Neutrophil (primary cell): ENCODE measurements around the gene CPA3.

Experiments used
- H3K27ac ChIP-seq: fragments of 200-600 bp; sonication (generic); 2 replicates; pipeline ENCODE4 v1.5.1; 2016; ENCODE audit warnings: mild to moderate bottlenecking, moderate library complexity
- H3K27me3 ChIP-seq: fragments of 200-600 bp; sonication (generic); 2 replicates; pipeline ENCODE4 v1.6.0; 2016; ENCODE audit warnings: mild to moderate bottlenecking
- H3K36me3 ChIP-seq: fragments of 200-600 bp; sonication (generic); 2 replicates; pipeline ENCODE4 v1.5.1; 2017
- H3K4me1 ChIP-seq, 2 experiments: fragments of 200-600 bp in 1 of 2; sonication (generic) in 1 of 2; 1 replicate in 1 of 2; 2 replicates in 1 of 2; pipeline versions ENCODE4 v1.5.1 to v1.6.1; 2013 to 2016; ENCODE audit warnings: low read depth in 1 of 2, low read length in 1 of 2, mild to moderate bottlenecking in 1 of 2, moderate library complexity in 1 of 2; ENCODE audit not compliant: control insufficient read depth in 1 of 2, insufficient read depth in 1 of 2
- H3K4me3 ChIP-seq, 2 experiments: fragments of 200-600 bp in 1 of 2; sonication (generic) in 1 of 2; 1 replicate in 1 of 2; 2 replicates in 1 of 2; pipeline ENCODE4 v1.5.1; 2013 to 2016; ENCODE audit warnings: low read depth in 1 of 2, low read length in 1 of 2, mild to moderate bottlenecking in 1 of 2, moderate library complexity in 1 of 2
- H3K9me3 ChIP-seq: fragments of 200-600 bp; sonication (generic); 2 replicates; pipeline ENCODE4 v1.5.1; 2016
- CTCF ChIP-seq: fragments of 200-600 bp; sonication (generic); IDR thresholded peaks from 2 replicates; pipeline ENCODE4 v1.5.1; 2016; ENCODE audit warnings: antibody characterized with exemption

Gene CPA3

GRCh38 chr3:148937467-148938255 is 72.6 kb downstream of the CPA3 start:
- Histone ChIP-seq H3K27ac (no peak overlapping the region), H3K4me1 (no peaks in the 10 kb centered on the region), H3K36me3 (no peaks in the 10 kb centered on the region), H3K27me3 (no peaks in the 10 kb centered on the region), H3K4me3 (no peak overlapping the region), H3K9me3 (no peaks in the 10 kb centered on the region)
- TF ChIP-seq CTCF = no peak

- Histone ChIP-seq H3K27ac (no peak overlapping the region), H3K4me3 (no peak overlapping the region), H3K4me1 (no peaks in the 10 kb centered on the region), H3K36me3 (no peaks in the 10 kb centered on the region), H3K27me3 (no peaks in the 10 kb centered on the region), H3K9me3 (no peaks in the 10 kb centered on the region)
- no peak for TF ChIP-seq CTCF
Measured at GRCh38 chr3:148938306-148938705, 73.2 kb downstream of the CPA3 start.

- no peak overlapping the region for H3K4me3 ChIP-seq
Measured at GRCh38 chr3:148938936-148939335, 73.8 kb downstream of the CPA3 start.

GRCh38 chr3:148940983-148941382 is 75.9 kb downstream of the CPA3 start:
- Histone ChIP-seq H3K27me3 (no peaks in the 10 kb centered on the region), H3K4me1 (no peaks in the 10 kb centered on the region), H3K9me3 (no peaks in the 10 kb centered on the region), H3K4me3 (no peak overlapping the region), H3K36me3 (no peaks in the 10 kb centered on the region), H3K27ac (no peak overlapping the region)
- no peak for TF ChIP-seq CTCF

More at GRCh38 chr3:148938936-148939335, 73.8 kb downstream of the CPA3 start:
- H3K27ac ChIP-seq = no peak overlapping the region
- no peaks in the 10 kb centered on the region for H3K27me3 ChIP-seq
- H3K4me1 ChIP-seq = no peaks in the 10 kb centered on the region
- TF ChIP-seq CTCF = no peak
- H3K9me3 ChIP-seq = no peaks in the 10 kb centered on the region
- no peaks in the 10 kb centered on the region for H3K36me3 ChIP-seq

GRCh38 chr3:148943506-148944205 is 78.6 kb downstream of the CPA3 start:
- Histone ChIP-seq H3K4me3 (no peak overlapping the region), H3K27ac (no peak overlapping the region), H3K9me3 (no peaks in the 10 kb centered on the region), H3K36me3 (no peaks in the 10 kb centered on the region), H3K4me1 (no peaks in the 10 kb centered on the region), H3K27me3 (no peaks in the 10 kb centered on the region)
- TF ChIP-seq CTCF = peak; percentile 60
